Activated T-helper 1 cell treated with anti-CD3 and anti-CD28 coated beads, Interleukin-12 subunit alpha, Interleukin-12 subunit beta, Interleukin-2, Interleukin-4 antibody, amounts not matched to agents 30 ng/mL and 10 ng/mL and 1 ng/mL, durations not matched to agents 14 hours and 24 hours and 36 hours (primary cell): Measurements from ENCODE around the gene RUNX1. TPM values are rescaled to one million over a fixed set of nuclear protein-coding genes. Genes with fewer than 3 reads are reported as not detected.

ENCODE experiments used
- DNase-seq: peaks from one replicate; pipeline ENCODE4 v3.0.0; 2021; ENCODE audit warnings: low spot score
- H3K27ac Mint-ChIP-seq: one replicate; pipeline ENCODE4 v1.8.0; 2021; ENCODE audit warnings: mild to moderate bottlenecking, mixed read lengths
- H3K27me3 Mint-ChIP-seq: one replicate; pipeline ENCODE4 v1.8.0; 2022; ENCODE audit warnings: mild to moderate bottlenecking, moderate library complexity, mixed read lengths; ENCODE audit not compliant: insufficient read depth
- H3K36me3 Mint-ChIP-seq: one replicate; pipeline ENCODE4 v1.8.0; 2021; ENCODE audit warnings: low read depth, mixed read lengths
- H3K4me1 Mint-ChIP-seq: one replicate; pipeline ENCODE4 v1.8.0; 2021; ENCODE audit warnings: low read depth, mixed read lengths
- H3K4me3 Mint-ChIP-seq: one replicate; pipeline ENCODE4 v1.8.0; 2021; ENCODE audit warnings: mild to moderate bottlenecking, moderate library complexity, mixed read lengths
- H3K9me3 Mint-ChIP-seq: one replicate; pipeline ENCODE4 v1.8.0; 2021; ENCODE audit warnings: mixed read lengths
- intact Hi-C: fragments of 100-400 bp; cut with micrococcal nuclease; formaldehyde crosslinking; loops from one replicate; pipeline ENCODE4 v1.15.1; 2024
- total RNA-seq: library from RNA; stranded (reverse); gene quantifications from 2 replicates; pipeline ENCODE4 v1.2.3, GENCODE V29; 2022

RUNX1 gene
- total RNA-seq, 1 donor from 2014 or later = 116 TPM

DNA sequence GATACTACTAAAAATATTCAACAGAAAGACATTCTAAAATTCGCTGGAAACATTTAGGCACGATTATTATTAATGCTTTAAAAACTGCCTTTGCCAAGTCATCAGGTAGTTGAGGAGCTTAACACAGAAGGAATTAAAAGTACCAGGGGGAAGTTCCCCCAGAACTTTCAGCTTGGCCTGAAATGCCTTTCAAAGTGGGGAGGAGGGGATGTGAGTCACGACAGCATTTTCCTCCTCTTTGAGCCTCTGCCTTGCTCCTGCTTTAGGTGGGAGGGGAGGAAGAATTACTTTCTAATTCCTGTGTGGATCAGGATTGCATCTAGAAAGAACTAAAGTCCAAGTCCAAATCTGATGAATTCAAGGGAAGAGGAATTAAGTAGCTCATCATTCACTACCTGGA, 196.7 kb downstream of the RUNX1 start:
- intact Hi-C loops = no loop called here
- Mint-ChIP-seq H3K27ac (peak overlapping the region; percentile 4), H3K4me3 (peak overlapping the region; percentile 45)

DNA sequence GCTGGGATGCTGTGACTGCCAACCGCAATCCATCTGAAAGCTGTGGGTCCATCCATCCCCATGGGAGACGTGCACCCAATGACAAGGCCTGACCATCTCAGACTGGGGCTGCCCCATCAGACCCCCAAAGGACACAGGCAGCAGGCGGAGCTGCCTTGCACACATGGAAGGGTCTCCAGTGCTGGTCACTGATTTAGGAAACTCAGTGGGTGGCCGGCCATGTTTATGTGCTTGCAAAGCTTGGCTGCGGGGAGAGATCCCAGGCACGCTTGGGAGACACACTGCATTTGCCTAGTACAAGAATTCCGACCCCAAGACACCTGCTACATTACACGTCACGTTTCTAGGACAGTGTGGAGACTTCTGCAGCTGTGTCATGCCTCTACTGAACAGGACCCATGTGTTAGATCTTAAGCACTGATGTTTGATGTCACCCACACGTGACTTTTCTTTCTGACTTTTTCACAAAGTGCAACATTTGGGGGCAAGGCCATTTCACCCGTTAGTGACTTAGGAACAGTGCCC, 198.9 kb downstream of the RUNX1 start:
- H3K36me3 Mint-ChIP-seq = peaks cover 56% of the 10 kb centered on the region
- no peaks in the 10 kb centered on the region for H3K9me3 Mint-ChIP-seq
- H3K4me3 Mint-ChIP-seq = no peak overlapping the region
- H3K4me1 Mint-ChIP-seq = peaks cover 48% of the 10 kb centered on the region
- H3K27me3 Mint-ChIP-seq = no peaks in the 10 kb centered on the region
- H3K27ac Mint-ChIP-seq = no peak overlapping the region
- intact Hi-C loops = no loop called here
- no peak for DNase-seq

More for the DNA sequence above, 196.7 kb downstream of the RUNX1 start:
- no peaks in the 10 kb centered on the region for H3K27me3 Mint-ChIP-seq
- H3K9me3 Mint-ChIP-seq = no peaks in the 10 kb centered on the region
- DNase-seq = no peak
- H3K4me1 Mint-ChIP-seq = peaks cover 36% of the 10 kb centered on the region
- peaks cover 55% of the 10 kb centered on the region for H3K36me3 Mint-ChIP-seq

DNA sequence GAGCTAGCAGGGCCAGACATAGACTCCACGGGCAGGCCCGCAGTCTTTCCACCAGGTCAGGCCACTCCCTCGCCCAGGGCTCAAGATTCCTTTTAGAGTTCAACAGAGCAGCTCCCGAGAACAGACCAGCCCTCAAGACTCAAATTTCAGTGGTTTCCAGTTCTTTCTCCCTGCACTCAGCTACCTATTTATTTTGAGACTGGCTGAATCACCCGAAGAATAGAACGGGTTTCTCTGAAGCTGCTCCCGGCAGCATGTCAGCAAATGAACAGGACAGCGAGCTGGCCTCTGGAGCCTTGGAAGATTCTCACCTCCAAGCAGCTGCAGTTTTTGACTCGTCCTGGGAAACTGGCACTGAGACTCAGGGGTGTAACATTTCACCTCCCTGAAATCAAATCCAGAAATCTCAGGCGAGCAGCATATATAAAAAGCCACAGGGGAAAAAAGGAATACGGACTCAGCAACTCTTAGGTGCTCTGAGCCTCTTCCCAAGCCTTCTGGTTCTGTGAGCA, 202.4 kb downstream of the RUNX1 start:
- DNase-seq = no peak
- H3K36me3 Mint-ChIP-seq = peaks cover 53% of the 10 kb centered on the region
- no peaks in the 10 kb centered on the region for H3K27me3 Mint-ChIP-seq
- peaks cover 49% of the 10 kb centered on the region for H3K4me1 Mint-ChIP-seq
- H3K27ac Mint-ChIP-seq = no peak overlapping the region
- intact Hi-C loops = loop anchor here (5.0 kb wide), 1 partner anchor 139 kb away; no protein-coding TSS in a partner anchor
- H3K4me3 Mint-ChIP-seq = no peak overlapping the region
- no peaks in the 10 kb centered on the region for H3K9me3 Mint-ChIP-seq

DNA sequence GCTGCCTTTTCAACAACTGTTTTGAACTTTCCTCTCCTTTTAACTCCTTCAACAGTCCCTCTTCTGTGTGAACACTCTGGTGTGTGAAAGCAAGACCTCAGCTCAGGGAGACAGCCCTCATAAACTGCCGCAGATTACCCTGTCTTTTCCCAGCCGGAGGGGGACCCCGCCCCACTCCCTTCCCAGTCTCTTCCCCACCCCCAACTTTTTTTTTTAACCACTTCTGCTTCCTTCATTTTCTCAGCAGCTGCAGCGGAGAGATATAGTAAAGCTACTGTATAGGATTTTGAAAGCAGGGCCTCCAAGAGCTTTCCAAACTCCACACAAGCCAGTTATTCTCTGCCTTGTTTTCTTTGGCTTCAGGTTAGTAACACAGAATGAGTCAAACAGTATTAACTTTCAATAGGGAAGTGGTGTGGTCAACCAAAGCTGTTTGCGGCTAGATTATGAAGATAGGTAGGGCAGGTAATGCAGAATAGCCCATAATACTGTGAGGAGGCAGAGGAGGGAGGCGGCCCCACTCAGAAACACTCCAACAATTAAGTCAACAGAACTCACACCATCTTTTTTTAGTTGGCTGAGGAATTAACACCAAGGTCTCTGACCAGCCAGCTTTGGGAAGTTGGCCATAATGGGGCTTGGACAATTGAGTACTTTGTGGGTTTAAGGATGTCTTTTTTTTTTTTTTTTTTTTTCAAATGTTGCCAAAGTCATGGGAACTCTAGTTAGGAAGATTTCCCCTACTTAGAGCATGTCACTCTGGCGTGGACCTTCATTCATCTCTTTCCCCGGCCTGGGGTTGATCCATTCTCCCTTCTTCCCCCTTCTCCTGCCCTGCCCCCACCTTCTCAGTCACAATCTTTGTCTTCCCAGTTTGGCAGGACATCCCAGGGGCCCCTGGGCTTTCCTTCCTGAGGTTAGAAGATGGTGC, 203.3 kb downstream of the RUNX1 start:
- intact Hi-C loops = loop anchor here (1.0 to 5.0 kb wide), 3 partner anchors 39 to 138 kb away; no protein-coding TSS in a partner anchor
- H3K9me3 Mint-ChIP-seq = no peaks in the 10 kb centered on the region
- no peaks in the 10 kb centered on the region for H3K27me3 Mint-ChIP-seq
- peak; percentile 45 for DNase-seq
- peaks cover 47% of the 10 kb centered on the region for H3K36me3 Mint-ChIP-seq
- peaks cover 44% of the 10 kb centered on the region for H3K4me1 Mint-ChIP-seq
- peak overlapping the region; percentile 64 for H3K4me3 Mint-ChIP-seq
- peak overlapping the region; percentile 77 for H3K27ac Mint-ChIP-seq

DNA sequence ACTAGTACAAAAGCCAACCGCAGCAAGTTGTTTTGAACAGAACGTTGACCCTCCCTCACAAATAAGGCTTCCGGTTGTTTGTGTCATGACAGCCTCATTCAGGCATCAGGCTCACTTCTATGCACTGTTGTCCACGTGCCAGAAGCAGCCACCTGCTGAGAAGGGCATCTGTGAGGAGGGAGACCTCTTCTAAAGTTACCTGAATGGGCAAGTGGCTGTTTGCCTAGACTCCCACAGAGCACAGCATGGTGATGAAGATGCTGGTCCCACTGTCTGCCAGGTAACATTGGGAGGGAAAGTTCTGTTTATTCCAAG, 204.2 kb downstream of the RUNX1 start:
- H3K27ac Mint-ChIP-seq = peak overlapping the region; percentile 56
- DNase-seq = no peak
- no peaks in the 10 kb centered on the region for H3K9me3 Mint-ChIP-seq
- intact Hi-C loops = loop anchor here (1.0 to 5.0 kb wide), 3 partner anchors 38 to 138 kb away; no protein-coding TSS in a partner anchor
- no peaks in the 10 kb centered on the region for H3K27me3 Mint-ChIP-seq
- peak overlapping the region; percentile 64 for H3K4me3 Mint-ChIP-seq
- peaks cover 51% of the 10 kb centered on the region for H3K36me3 Mint-ChIP-seq
- peaks cover 53% of the 10 kb centered on the region for H3K4me1 Mint-ChIP-seq

DNA sequence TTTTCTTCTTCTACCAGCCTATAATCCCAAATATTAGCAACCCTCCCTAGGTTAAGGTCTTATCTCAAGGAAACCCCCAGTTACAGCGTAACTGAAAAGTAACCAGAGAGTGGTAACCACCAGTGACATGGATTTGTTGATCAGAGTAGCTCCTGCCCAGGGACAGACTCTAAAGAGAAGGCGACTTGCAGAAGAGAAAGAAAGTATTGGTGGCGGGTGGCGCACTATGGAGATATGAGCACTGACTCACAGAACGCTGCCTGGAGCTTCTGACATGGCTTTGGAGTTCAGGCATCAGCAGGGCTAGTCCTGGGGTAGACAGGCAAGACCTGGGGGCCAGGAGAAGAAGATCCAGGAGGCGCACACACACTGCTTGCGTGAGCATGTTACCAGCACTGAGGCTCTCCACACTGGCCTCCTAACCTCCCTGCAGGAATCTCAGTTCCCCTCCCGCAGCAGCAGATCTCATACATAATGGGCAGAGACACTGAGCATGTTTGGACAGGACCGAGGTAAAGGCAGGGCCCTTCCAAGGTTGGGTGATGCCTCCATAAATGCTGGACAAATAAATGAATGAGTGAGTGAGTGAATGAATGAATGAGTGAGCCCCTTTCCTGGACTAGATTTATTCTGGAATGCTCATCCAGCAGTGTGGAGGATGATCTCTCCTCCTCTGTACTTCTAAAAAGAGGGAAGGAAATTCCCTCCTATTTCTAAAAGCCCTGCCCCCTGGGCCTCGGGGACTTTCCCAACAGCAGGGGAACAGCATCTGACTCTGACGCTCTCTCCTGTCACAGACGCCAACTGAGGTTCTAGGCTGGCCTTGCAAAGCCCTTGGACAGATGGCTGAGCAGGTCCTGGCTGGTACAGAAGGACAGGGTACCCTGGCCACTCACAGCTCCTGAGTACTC, 204.8 kb downstream of the RUNX1 start:
- H3K4me3 Mint-ChIP-seq = peak overlapping the region; percentile 64
- H3K27ac Mint-ChIP-seq = peak overlapping the region; percentile 56
- H3K9me3 Mint-ChIP-seq = no peaks in the 10 kb centered on the region
- no peak for DNase-seq
- H3K4me1 Mint-ChIP-seq = peaks cover 59% of the 10 kb centered on the region
- peaks cover 52% of the 10 kb centered on the region for H3K36me3 Mint-ChIP-seq
- no peaks in the 10 kb centered on the region for H3K27me3 Mint-ChIP-seq
- intact Hi-C loops = loop anchor here (2.0 kb wide), 1 partner anchor 37 kb away; no protein-coding TSS in a partner anchor

DNA sequence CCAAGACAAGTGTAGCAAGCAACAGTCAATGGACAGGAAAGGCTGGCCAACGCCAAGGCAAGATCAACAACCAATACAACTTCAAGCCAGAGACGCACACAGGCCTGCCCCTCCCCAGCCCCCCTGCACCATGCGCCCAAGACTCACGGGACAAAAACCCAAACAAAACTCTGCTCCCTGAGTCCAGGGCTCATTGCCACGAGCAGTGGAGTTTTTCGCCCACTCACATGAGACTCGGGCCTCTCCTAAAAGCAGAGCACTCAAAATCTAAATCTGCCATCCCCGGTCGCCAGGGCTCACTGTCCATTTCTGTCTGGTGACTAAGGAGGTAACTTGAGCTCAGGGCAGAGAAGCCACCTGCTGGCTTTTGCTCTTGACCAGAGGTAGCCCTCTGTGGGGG, 205.5 kb downstream of the RUNX1 start:
- intact Hi-C loops = no loop called here
- DNase-seq = no peak
- H3K9me3 Mint-ChIP-seq = no peaks in the 10 kb centered on the region
- no peak overlapping the region for H3K27ac Mint-ChIP-seq
- peaks cover 57% of the 10 kb centered on the region for H3K36me3 Mint-ChIP-seq
- peaks cover 66% of the 10 kb centered on the region for H3K4me1 Mint-ChIP-seq
- no peak overlapping the region for H3K4me3 Mint-ChIP-seq
- H3K27me3 Mint-ChIP-seq = no peaks in the 10 kb centered on the region

DNA sequence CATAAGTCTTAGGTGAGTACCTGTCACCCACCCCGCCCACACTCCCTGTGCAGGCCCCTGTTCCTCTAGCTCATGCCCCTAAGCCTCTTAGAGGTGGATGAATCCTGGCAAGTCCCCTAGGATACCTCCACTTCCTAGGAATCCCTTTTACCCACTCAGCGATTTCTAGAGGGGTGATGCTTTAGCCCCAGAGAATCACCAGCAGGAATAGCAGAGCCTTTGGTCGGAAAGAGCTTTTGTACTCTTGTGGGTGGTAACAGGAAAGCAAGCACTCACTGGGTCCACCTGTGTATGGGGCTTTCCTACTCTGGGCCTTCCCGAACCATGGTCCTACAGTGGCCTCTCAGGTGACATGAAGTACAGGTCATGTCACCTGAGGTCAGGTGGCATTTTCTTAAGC, 207.9 kb downstream of the RUNX1 start:
- Mint-ChIP-seq H3K27ac (no peak overlapping the region), H3K36me3 (peaks cover 65% of the 10 kb centered on the region), H3K4me3 (no peak overlapping the region), H3K4me1 (peaks cover 67% of the 10 kb centered on the region), H3K27me3 (no peaks in the 10 kb centered on the region), H3K9me3 (no peaks in the 10 kb centered on the region)
- intact Hi-C loops = no loop called here
- DNase-seq = no peak

DNA sequence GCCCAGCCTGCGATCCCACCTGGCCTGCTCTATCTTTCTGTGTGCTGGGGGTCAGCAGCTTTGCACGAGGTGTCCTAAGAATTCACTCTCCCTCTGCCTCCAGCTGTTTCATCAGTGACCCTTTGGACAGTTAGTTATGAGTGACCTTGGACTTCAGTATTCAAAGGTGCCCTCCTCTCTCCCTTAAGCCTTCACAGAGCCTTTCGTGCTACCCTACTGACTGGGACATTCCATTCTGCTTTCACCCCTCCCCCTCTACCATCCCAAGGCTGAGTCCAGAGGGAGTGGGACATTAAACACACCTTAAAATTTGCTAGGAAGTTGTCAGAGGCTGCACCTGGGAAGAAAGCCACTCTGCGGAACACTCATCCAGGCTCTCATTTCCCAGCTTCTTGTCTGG, 208.4 kb downstream of the RUNX1 start:
- no peaks in the 10 kb centered on the region for H3K9me3 Mint-ChIP-seq
- no peak for DNase-seq
- H3K27me3 Mint-ChIP-seq = no peaks in the 10 kb centered on the region
- H3K36me3 Mint-ChIP-seq = peaks cover 64% of the 10 kb centered on the region
- no peak overlapping the region for H3K4me3 Mint-ChIP-seq
- H3K4me1 Mint-ChIP-seq = peaks cover 67% of the 10 kb centered on the region
- intact Hi-C loops = no loop called here
- no peak overlapping the region for H3K27ac Mint-ChIP-seq

DNA sequence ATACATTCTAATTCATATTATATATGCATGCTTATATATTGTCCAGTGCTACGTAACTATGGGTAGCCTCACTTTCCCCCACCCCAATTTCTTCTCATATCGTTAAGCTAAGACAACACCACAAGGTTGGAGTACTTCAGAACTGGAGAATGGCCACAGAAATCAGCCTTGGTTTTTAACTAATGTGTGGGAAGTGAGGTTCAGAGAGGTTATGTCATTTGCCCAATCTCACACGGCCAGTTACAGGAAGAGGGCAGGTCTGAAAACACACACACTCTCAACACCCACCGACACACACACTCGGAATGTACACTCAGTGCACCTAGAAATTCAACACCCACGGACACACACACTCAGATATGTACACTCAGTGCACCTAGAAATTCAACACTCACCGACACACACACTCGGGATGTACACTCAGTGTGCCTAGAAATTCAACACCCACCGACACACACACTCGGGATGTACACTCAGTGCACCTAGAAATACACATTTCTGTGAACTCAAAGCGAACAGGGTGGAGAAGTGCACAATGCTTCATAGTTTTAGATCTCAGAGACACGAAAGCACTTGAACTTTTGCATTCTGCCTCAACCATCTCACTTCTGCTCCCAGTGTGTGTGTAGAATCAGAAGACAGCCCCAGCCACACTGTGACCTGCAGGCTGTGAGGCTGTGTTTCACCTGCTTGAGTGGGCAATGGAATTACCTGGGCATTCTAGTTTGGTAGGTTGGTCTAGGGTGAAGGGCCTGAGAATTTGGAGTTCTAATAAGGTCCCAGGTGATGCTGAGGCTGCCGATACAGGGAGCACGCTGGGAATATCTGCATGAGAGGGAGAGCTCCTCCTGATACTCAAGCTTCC, 209.9 kb downstream of the RUNX1 start:
- Mint-ChIP-seq H3K4me1 (peaks cover 63% of the 10 kb centered on the region), H3K4me3 (no peak overlapping the region), H3K27ac (peak overlapping the region; percentile 56), H3K9me3 (no peaks in the 10 kb centered on the region), H3K27me3 (no peaks in the 10 kb centered on the region), H3K36me3 (peaks cover 51% of the 10 kb centered on the region)
- intact Hi-C loops = no loop called here
- no peak for DNase-seq

DNA sequence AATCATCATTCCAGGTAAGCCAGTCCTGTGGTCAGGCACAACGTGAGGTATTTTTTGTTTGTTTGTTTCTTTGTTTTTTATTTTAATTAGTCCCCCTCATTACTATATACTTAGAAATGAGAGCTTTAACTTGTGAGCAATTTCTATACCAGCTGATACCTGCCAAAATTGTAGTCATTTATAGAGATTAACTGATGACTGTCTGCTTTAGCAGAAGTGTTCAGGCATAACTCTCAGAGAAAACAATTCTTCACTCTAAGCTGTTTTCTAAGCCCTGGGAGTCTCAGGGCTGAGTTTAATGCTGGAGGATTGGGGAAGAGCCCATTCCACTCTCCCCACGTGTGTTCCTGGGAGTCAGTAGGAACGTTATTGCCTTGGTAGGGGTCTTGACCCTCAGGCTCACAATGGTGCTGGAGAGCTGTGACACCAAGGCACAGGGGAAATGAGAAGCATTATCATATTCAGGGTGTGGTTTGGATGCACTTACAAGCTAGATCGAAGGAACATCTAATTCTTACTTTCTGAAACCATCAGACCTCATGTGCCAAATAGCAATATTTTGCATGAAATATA, 212.1 kb downstream of the RUNX1 start:
- H3K27ac Mint-ChIP-seq = no peak overlapping the region
- intact Hi-C loops = no loop called here
- no peak for DNase-seq
- no peaks in the 10 kb centered on the region for H3K27me3 Mint-ChIP-seq
- no peaks in the 10 kb centered on the region for H3K9me3 Mint-ChIP-seq
- H3K36me3 Mint-ChIP-seq = peaks cover 53% of the 10 kb centered on the region
- H3K4me1 Mint-ChIP-seq = peaks cover 53% of the 10 kb centered on the region
- H3K4me3 Mint-ChIP-seq = no peak overlapping the region
